HG03442 (cell line): ENCODE data around the gene TIMMDC1.
"Not testable (repeated sequence)": the region's sequence is repeated elsewhere in the genome, so short reads cannot be mapped to it uniquely, and the experiment has no call there.

Experiments used
- ATAC-seq: cut with Tn5 transposase; IDR thresholded peaks from one replicate; pipeline ENCODE4 v1.9.1; 2021; ENCODE audit warnings: mild to moderate bottlenecking, moderate library complexity; ENCODE audit not compliant: unreplicated experiment

Gene TIMMDC1

GRCh38 chr3:119553823-119554415 is 55.6 kb downstream of the TIMMDC1 start:
- ATAC-seq: no peak

GRCh38 chr3:119555309-119555735 is 57.0 kb downstream of the TIMMDC1 start:
- no peak for ATAC-seq

GRCh38 chr3:119555929-119556328 is 57.6 kb downstream of the TIMMDC1 start:
- ATAC-seq: no peak

GRCh38 chr3:119557192-119557876 is 59.0 kb downstream of the TIMMDC1 start:
- no peak for ATAC-seq

GRCh38 chr3:119557877-119558269 is 59.5 kb downstream of the TIMMDC1 start:
- no peak for ATAC-seq

GRCh38 chr3:119558626-119559317 is 60.4 kb downstream of the TIMMDC1 start:
- no peak for ATAC-seq

GRCh38 chr3:119559441-119559963 is 61.2 kb downstream of the TIMMDC1 start, which contains the start of gene CD80:
CD80 (minus strand) TSS chr3:119559614; CDS start chr3:119557728, 1,886 bp downstream.
- peak; percentile 46 for ATAC-seq

GRCh38 chr3:119560160-119560559 is 61.8 kb downstream of the TIMMDC1 start:
- peak; percentile 0 for ATAC-seq

GRCh38 chr3:119562307-119562961 is 64.1 kb downstream of the TIMMDC1 start:
- ATAC-seq: peak; percentile 74

- not testable (repeated sequence) for ATAC-seq
Measured at GRCh38 chr3:119563334-119563733, 65.0 kb downstream of the TIMMDC1 start.

GRCh38 chr3:119569156-119569555 is 70.8 kb downstream of the TIMMDC1 start:
- no peak for ATAC-seq

GRCh38 chr3:119570229-119570628 is 71.9 kb downstream of the TIMMDC1 start:
- ATAC-seq: no peak

GRCh38 chr3:119571230-119571629 is 72.9 kb downstream of the TIMMDC1 start:
- no peak for ATAC-seq

GRCh38 chr3:119571688-119572087 is 73.3 kb downstream of the TIMMDC1 start:
- no peak for ATAC-seq
